KMS-11 (cell line): ENCODE results near the gene HOXB3.
A peak's percentile ranks its signal among the peaks of the same experiment; 100 is the strongest.

Source experiments
- H2AFZ ChIP-seq: fragments of 200-600 bp; sonication (generic); 2 replicates; pipeline ENCODE4 v1.6.1; 2016; ENCODE audit warnings: antibody characterized with exemption, mixed run types, low read depth
- H3K27ac ChIP-seq: fragments of 200-600 bp; sonication (generic); 2 replicates; pipeline ENCODE4 v1.6.1; 2016; ENCODE audit warnings: mild to moderate bottlenecking, mixed run types
- H3K27me3 ChIP-seq: fragments of 200-600 bp; sonication (generic); 2 replicates; pipeline ENCODE4 v1.6.1; 2017; ENCODE audit warnings: mild to moderate bottlenecking, low read depth, mixed run types, moderate library complexity; ENCODE audit not compliant: insufficient read depth
- H3K36me3 ChIP-seq: fragments of 200-600 bp; sonication (generic); 2 replicates; pipeline ENCODE4 v1.6.1; 2017; ENCODE audit warnings: mild to moderate bottlenecking, mixed run types; ENCODE audit not compliant: insufficient read depth
- H3K4me1 ChIP-seq: fragments of 200-600 bp; sonication (generic); 2 replicates; pipeline ENCODE4 v1.6.1; 2016; ENCODE audit warnings: mild to moderate bottlenecking, low read depth, mixed run types; ENCODE audit not compliant: poor library complexity, severe bottlenecking
- H3K4me2 ChIP-seq: fragments of 200-600 bp; sonication (generic); 2 replicates; pipeline ENCODE4 v1.7.0; 2016; ENCODE audit warnings: mild to moderate bottlenecking, mixed run types
- H3K4me3 ChIP-seq: fragments of 200-600 bp; sonication (generic); IDR thresholded peaks from 2 replicates; pipeline ENCODE4 v1.6.1; 2017; ENCODE audit warnings: low read depth, low read length, mixed read lengths; ENCODE audit not compliant: insufficient read depth
- H3K79me2 ChIP-seq: fragments of 200-600 bp; sonication (generic); 2 replicates; pipeline ENCODE4 v1.6.1; 2016; ENCODE audit warnings: low read depth, mixed run types; ENCODE audit not compliant: insufficient read depth
- H3K9ac ChIP-seq: fragments of 200-600 bp; sonication (generic); 2 replicates; pipeline ENCODE4 v1.6.1; 2016; ENCODE audit warnings: mild to moderate bottlenecking, mixed run types
- H4K20me1 ChIP-seq: fragments of 200-600 bp; sonication (generic); 2 replicates; pipeline ENCODE4 v1.6.1; 2016; ENCODE audit warnings: mild to moderate bottlenecking, mixed run types; ENCODE audit not compliant: insufficient read depth
- TF ChIP-seq, protein P1 (sequence below): fragments of 200-600 bp; sonication (generic); conservative IDR thresholded peaks from 2 replicates; pipeline ENCODE4 v1.6.1; 2017; ENCODE audit warnings: low read depth, mild to moderate bottlenecking, antibody characterized with exemption, low read length, moderate library complexity, mixed read lengths

HOXB3 gene

DNA sequence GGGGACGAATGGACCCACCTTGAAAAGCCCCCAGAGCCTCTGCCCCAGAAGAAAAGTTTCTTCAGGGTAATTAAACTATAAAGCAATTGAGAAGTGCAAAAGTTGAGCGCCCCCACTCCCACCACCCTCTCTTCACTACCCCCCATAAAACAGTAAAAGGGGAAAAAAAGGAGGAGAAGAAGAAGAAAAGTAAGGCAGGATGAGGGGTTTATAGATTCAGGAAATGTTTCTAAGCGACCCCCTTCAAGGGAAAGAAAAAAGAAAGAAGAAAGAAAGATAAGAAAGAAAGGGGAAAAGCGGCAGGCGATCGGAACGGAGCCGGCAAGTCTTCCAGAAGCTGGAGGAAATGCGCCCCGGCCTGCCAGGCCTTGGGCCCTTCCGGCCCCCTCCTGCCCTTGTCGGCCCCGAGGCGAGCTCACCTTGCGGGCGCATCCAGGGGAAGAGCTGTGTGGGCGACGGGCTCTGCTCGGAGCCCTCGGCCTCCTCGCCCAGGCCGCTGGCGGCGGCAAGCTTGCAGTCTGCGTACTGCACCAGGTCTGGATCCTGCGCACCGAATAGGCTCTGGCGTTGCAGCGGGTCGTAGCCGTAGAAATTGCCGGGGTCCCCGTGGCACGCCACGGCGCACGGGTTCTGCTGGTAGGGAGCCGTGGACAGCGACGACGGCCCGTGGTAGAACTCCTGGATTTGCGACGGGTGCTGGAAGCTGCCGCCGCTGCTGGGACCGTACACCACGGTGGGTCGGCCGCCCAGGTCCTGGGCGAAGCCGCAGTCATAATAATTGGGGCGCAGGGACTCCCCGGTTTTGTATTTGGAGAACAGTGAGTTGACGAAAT, 24.0 kb upstream of the HOXB3 start:
- Histone ChIP-seq H3K36me3 (no peaks in the 10 kb centered on the region), H3K79me2 (no peaks in the 10 kb centered on the region), H2AFZ (no peak overlapping the region), H3K27me3 (peaks cover 53% of the 10 kb centered on the region), H4K20me1 (no peaks in the 10 kb centered on the region), H3K9ac (no peak overlapping the region), H3K27ac (no peak overlapping the region), H3K4me3 (no peak overlapping the region), H3K4me2 (peak overlapping the region; percentile 13; the same call in 1 of the 2 replicates), H3K4me1 (peaks cover 21% of the 10 kb centered on the region)
- TF ChIP-seq, protein P1, sequence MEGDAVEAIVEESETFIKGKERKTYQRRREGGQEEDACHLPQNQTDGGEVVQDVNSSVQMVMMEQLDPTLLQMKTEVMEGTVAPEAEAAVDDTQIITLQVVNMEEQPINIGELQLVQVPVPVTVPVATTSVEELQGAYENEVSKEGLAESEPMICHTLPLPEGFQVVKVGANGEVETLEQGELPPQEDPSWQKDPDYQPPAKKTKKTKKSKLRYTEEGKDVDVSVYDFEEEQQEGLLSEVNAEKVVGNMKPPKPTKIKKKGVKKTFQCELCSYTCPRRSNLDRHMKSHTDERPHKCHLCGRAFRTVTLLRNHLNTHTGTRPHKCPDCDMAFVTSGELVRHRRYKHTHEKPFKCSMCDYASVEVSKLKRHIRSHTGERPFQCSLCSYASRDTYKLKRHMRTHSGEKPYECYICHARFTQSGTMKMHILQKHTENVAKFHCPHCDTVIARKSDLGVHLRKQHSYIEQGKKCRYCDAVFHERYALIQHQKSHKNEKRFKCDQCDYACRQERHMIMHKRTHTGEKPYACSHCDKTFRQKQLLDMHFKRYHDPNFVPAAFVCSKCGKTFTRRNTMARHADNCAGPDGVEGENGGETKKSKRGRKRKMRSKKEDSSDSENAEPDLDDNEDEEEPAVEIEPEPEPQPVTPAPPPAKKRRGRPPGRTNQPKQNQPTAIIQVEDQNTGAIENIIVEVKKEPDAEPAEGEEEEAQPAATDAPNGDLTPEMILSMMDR = no peak

DNA sequence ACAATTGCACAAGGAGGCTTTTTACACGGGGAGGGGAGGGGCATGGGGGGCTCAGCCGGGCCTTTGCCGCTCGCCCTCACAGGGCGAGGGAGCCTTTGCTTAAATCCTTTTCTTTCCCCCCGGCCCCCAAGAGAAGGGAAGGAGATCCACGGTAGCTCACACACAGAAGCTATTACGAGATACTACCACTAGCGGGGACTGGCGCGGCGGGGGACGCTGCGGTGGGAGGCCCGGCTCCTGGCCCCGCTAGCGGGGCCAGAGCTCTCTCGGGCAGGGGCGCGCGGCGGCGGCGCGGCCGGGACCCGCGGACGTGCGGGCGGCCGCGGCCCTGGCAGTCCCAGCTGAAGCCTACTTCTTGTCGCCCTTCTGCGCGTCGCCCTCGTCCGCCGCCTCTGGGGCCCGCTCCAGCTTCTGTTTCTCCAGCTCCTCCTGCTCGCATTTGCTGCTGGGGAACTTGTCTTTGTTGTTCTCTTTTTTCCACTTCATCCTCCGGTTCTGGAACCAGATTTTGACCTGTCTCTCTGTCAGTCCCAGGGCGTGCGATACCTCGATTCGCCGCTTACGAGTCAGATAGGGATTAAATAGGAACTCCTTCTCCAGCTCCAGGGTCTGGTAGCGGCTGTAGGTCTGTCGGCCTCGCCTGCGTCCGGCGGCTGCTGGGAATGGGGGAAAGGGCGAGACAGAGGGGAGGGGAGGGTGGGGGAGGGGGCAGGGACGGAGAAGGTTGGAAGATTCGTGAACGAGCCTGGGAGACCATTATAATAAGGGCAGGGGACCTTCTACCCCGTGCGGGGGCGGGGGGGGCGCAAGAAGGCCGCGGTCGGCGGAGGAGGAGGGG, 23.0 kb upstream of the HOXB3 start:
- peak overlapping the region; percentile 92 for H3K4me2 ChIP-seq
- no peak overlapping the region for H3K9ac ChIP-seq
- H3K4me1 ChIP-seq = peaks cover 20% of the 10 kb centered on the region
- H3K36me3 ChIP-seq = no peaks in the 10 kb centered on the region
- TF ChIP-seq, protein P1 = no peak
- H3K4me3 ChIP-seq = no peak overlapping the region
- H3K27ac ChIP-seq = no peak overlapping the region; the same call in 1 of the 2 replicates
- H2AFZ ChIP-seq = peak overlapping the region; percentile 67
- no peaks in the 10 kb centered on the region for H4K20me1 ChIP-seq
- H3K27me3 ChIP-seq = peaks cover 46% of the 10 kb centered on the region
- H3K79me2 ChIP-seq = no peaks in the 10 kb centered on the region

DNA sequence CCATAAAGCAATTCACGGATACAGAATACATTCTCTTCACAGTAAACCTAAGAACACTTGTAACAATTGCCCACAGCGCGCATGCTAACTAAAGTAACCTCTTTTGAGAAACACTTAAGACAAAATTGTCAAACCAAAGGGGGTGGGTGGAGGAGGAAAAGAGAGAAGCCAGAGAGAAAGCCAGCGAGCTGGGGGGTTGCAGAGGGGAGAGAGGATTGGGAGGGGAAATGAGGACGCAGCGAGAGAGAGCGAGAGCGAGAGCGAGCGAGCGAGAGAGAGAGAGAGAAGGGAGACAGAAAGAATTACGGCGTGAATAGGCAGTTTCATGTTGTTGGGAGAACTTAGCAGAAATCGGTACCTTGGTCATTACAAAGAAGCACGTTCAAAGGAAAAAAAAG, 22.4 kb upstream of the HOXB3 start:
- H3K4me3 ChIP-seq = no peak overlapping the region

More for the DNA sequence above, 22.4 kb upstream of the HOXB3 start:
- Histone ChIP-seq H2AFZ (peak overlapping the region; percentile 67), H3K79me2 (no peaks in the 10 kb centered on the region), H3K4me2 (peak overlapping the region; percentile 92), H3K9ac (no peak overlapping the region), H3K4me1 (peaks cover 17% of the 10 kb centered on the region), H4K20me1 (no peaks in the 10 kb centered on the region), H3K27ac (peak overlapping the region; percentile 38; the same call in 1 of the 2 replicates), H3K36me3 (no peaks in the 10 kb centered on the region), H3K27me3 (peaks cover 40% of the 10 kb centered on the region)
- TF ChIP-seq, protein P1 = no peak
